ENCODE data around the gene PRKCE.

Gene PRKCE

DNA sequence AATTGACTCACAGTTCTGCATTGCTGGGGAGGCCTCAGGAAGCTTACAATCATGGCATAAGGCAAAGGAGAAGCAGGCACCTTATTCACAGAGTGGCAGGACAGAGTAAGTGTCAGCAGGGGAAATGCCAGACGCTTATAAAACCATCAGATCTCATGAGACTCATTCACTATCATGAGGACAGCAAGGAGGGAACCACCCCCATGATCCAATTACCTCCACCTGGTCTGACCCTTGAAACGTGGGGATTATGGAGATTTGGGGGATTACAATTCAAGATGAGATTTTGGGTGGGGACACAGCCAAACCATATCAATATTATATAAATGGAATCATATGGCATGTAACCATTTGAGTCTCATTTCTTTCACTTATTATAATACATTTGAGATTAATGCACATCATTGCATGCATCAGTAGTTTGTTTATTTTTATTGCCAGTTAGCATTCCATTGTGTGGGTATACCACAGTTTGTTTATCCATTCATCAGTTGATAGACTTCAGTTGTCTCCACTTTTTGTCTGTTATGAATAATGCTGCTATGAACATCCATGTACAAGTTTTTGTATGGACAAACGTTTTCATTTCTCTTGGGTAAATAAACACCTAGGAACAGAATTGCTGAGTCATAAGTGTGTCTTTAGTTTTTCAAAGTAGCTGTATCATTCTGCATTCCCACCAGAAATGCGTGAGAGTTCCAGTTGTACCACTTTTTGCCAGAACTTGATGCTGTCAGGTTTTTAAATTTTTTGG is 34.6 kb upstream of the PRKCE start:
- H3K36me3 ChIP-seq (ENCODE audit: control insufficient read depth, low read depth, low read length), result no peaks in the 10 kb centered on the region
- no peak overlapping the region for H3K4me3 ChIP-seq (ENCODE audit: low read length)
- H3K9me3 ChIP-seq (ENCODE audit: control insufficient read depth, low read depth, low read length), result no peaks in the 10 kb centered on the region
- no peaks in the 10 kb centered on the region for H3K4me1 ChIP-seq (ENCODE audit: control insufficient read depth, low read depth, low read length)
- H3K27me3 ChIP-seq (ENCODE audit: control insufficient read depth, insufficient read depth, low read length), result no peaks in the 10 kb centered on the region
- H3K9ac ChIP-seq (ENCODE audit: low read length), result no peak overlapping the region
- H3K27ac ChIP-seq (ENCODE audit: low read length), result no peak overlapping the region

DNA sequence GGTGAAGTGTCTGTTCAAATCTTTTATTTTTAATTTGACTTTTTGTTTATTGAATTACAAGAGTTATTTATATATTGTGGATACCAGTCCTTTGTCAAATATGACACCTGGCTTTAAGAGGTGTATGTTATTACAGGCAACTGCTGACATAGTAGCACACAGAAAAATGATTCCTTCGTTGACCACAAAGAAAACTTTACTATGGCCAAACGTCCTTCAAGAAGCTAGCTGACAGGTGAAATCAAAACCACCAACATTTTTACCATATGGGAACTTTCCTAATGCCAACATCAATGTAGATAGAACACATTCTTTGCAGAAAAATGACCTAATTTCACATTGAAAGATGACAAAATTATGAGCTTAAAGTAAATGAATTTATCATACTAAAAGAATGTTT is 34.0 kb upstream of the PRKCE start:
- Histone ChIP-seq H3K4me1 (ENCODE audit: control insufficient read depth, low read depth, low read length) (no peaks in the 10 kb centered on the region), H3K36me3 (ENCODE audit: control insufficient read depth, low read depth, low read length) (no peaks in the 10 kb centered on the region), H3K9me3 (ENCODE audit: control insufficient read depth, low read depth, low read length) (no peaks in the 10 kb centered on the region), H3K4me3 (ENCODE audit: low read length) (no peak overlapping the region), H3K27ac (ENCODE audit: low read length) (no peak overlapping the region), H3K9ac (ENCODE audit: low read length) (no peak overlapping the region), H3K27me3 (ENCODE audit: control insufficient read depth, insufficient read depth, low read length) (no peaks in the 10 kb centered on the region)

DNA sequence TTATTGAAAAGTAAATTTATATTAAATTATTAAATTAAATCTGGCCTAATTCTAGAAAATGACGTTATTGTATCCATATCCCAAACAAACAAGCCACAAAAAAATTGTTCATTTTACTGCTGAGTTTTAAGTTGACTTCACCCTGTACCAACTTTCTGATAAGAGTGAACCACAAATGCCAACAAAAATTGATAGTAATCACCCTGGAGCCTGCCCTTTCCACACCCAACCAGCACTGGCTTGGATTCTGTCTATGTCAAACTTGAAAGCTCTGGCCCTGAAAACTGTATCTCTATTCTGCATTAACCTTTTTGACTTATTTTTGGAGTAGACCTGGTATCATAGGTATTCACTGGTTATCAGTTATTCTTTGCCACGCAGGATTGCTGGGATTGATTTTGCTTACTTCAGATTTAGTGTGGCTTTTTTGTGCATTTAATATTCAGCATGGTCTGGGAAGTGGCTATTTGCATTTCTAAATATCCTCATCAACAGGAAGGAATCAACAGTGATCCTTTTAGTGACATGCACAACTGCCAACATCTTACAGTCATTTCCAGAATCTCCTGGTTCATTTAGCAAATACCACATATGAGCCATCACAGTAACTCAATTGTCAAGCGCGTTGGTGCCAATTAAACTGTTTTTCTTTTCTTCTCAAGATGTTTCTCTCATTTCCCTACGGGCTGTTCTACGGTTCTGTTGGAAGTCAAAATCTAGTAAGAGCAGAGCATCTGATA is 29.0 kb upstream of the PRKCE start:
- no peak overlapping the region for H3K9ac ChIP-seq (ENCODE audit: low read length)
- no peaks in the 10 kb centered on the region for H3K27me3 ChIP-seq (ENCODE audit: control insufficient read depth, insufficient read depth, low read length)
- H3K9me3 ChIP-seq (ENCODE audit: control insufficient read depth, low read depth, low read length), result no peaks in the 10 kb centered on the region
- H3K27ac ChIP-seq (ENCODE audit: low read length), result no peak overlapping the region
- no peaks in the 10 kb centered on the region for H3K4me1 ChIP-seq (ENCODE audit: control insufficient read depth, low read depth, low read length)
- H3K36me3 ChIP-seq (ENCODE audit: control insufficient read depth, low read depth, low read length), result no peaks in the 10 kb centered on the region
- H3K4me3 ChIP-seq (ENCODE audit: low read length), result no peak overlapping the region

DNA sequence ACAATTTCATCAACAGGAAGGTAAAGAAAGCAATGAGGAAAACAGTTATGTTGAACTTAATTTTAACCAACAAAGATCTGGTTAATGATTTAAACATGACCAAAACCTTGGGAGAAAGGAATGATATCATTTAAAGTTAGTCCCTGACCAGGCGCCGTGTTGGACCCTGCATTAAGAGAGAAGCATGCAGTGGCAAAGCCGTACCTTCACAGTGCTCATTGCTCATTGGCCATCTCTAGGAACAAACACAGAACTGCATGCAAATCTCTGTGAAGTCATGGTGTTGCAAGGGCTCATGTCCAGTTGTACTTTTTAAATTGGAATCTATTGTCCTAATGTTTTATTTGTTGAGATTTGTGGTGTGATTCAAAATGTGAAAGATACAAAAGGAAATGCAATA is 28.4 kb upstream of the PRKCE start:
- Histone ChIP-seq H3K9ac (ENCODE audit: low read length) (no peak overlapping the region), H3K36me3 (ENCODE audit: control insufficient read depth, low read depth, low read length) (no peaks in the 10 kb centered on the region), H3K4me1 (ENCODE audit: control insufficient read depth, low read depth, low read length) (no peaks in the 10 kb centered on the region), H3K27ac (ENCODE audit: low read length) (no peak overlapping the region), H3K27me3 (ENCODE audit: control insufficient read depth, insufficient read depth, low read length) (no peaks in the 10 kb centered on the region), H3K4me3 (ENCODE audit: low read length) (no peak overlapping the region), H3K9me3 (ENCODE audit: control insufficient read depth, low read depth, low read length) (no peaks in the 10 kb centered on the region)

DNA sequence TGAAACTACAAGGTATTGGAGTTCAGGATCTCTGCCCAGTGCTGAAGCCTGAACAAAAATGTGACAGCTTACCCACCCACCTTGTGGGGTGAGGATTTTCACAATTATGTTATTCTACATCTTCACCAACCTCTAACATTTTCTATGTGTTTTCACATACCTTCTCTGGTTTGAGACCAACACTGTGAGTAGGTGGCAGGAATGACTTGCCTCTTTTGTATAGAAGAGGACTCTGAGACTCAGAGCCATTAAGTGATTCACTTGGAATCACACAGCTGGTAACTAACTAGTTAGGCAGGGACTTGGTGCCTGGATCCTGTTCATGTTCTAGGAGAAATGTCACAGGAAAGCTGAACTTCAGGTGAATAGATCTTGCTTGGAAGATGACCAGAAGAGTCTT is 25.7 kb upstream of the PRKCE start:
- peaks cover under 1% of the 10 kb centered on the region for H3K4me1 ChIP-seq (ENCODE audit: control insufficient read depth, low read depth, low read length)
- H3K27ac ChIP-seq (ENCODE audit: low read length), result no peak overlapping the region
- no peaks in the 10 kb centered on the region for H3K27me3 ChIP-seq (ENCODE audit: control insufficient read depth, insufficient read depth, low read length)
- no peak overlapping the region for H3K4me3 ChIP-seq (ENCODE audit: low read length)
- no peak overlapping the region for H3K9ac ChIP-seq (ENCODE audit: low read length)
- H3K9me3 ChIP-seq (ENCODE audit: control insufficient read depth, low read depth, low read length), result no peaks in the 10 kb centered on the region
- no peaks in the 10 kb centered on the region for H3K36me3 ChIP-seq (ENCODE audit: control insufficient read depth, low read depth, low read length)

DNA sequence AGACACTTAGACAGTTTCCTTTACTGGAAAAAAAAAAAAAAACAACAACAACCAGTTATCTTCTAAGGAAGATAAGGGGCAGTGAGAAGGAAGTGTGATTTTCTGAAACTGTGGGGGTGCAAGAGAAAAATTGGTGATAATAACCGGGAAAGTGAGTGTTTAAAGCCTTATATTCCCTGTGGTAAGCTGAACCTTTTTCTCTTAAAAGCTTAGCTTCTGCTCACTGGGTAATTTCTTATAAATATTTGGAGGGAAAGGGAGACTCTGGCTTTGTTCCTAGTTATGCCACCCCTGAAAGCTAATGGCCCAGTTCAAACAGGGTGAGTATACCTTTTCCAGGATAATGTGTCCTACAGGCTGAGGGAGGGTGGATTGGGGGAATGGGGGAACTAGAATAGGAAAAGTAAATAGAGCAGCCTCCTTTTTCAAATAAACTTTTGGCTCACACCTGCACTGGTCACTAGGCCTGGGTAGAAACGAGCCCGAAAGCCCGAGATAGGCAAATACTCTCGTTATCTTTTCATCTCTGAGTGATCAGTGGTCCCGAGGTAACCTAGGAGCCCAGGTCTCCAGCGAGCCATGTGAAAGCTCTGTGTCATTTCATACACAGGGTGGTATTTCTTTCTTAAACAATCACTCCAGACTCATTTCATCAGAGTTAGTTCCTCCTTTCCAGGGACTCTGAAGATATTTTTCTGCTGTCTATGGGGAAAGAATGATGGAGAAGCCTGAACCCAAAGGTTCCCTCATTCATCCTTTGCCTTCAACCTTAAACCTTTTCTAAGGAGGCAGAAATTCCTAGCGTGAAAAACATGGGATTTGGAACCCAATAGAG is 24.9 kb upstream of the PRKCE start:
- H3K4me1 ChIP-seq (ENCODE audit: control insufficient read depth, low read depth, low read length), result peaks cover 9% of the 10 kb centered on the region
- no peak overlapping the region for H3K4me3 ChIP-seq (ENCODE audit: low read length)
- no peak overlapping the region for H3K27ac ChIP-seq (ENCODE audit: low read length)
- no peak overlapping the region for H3K9ac ChIP-seq (ENCODE audit: low read length)
- no peaks in the 10 kb centered on the region for H3K27me3 ChIP-seq (ENCODE audit: control insufficient read depth, insufficient read depth, low read length)
- H3K36me3 ChIP-seq (ENCODE audit: control insufficient read depth, low read depth, low read length), result no peaks in the 10 kb centered on the region
- H3K9me3 ChIP-seq (ENCODE audit: control insufficient read depth, low read depth, low read length), result no peaks in the 10 kb centered on the region

DNA sequence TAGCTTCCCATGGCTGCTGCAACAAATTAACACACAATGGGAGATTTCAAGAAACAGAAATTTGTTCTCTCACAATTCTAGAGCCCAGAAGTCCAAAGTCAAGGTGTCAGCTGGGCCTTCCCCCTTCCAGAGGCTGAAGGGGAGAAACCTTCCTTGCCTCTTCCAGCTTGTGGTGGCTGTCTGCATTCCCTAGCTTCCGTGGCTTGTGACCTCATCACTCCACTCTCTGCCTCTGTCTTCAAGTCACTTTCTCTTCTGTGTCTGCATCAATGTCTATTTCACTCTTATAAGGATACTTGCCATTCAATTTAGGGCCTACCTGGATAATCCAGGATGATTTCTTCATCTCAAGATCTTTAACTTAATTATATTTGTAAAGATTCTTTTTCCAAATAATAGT is 23.6 kb upstream of the PRKCE start:
- Histone ChIP-seq H3K4me1 (ENCODE audit: control insufficient read depth, low read depth, low read length) (peaks cover 15% of the 10 kb centered on the region), H3K9me3 (ENCODE audit: control insufficient read depth, low read depth, low read length) (no peaks in the 10 kb centered on the region), H3K9ac (ENCODE audit: low read length) (no peak overlapping the region), H3K27ac (ENCODE audit: low read length) (no peak overlapping the region), H3K36me3 (ENCODE audit: control insufficient read depth, low read depth, low read length) (no peaks in the 10 kb centered on the region), H3K4me3 (ENCODE audit: low read length) (no peak overlapping the region), H3K27me3 (ENCODE audit: control insufficient read depth, insufficient read depth, low read length) (no peaks in the 10 kb centered on the region)

DNA sequence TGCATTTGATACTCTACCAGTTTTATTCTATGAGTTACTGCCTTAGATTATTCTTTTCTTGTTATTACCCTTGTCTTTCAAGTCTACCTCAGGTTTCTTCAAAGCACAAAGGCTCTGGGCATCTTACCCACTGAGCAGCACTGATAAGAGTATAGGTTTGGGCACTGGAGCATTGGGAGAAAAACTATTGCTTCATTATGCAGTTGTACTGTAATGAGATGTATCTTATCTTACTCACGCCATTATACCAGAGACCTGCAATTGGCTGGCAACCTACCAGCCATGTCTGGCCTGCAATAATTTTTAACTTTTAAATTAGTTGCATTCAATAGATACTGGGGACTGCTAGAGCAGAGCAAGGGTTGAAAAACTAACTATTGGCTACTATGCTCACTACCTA is 21.5 kb upstream of the PRKCE start:
- Histone ChIP-seq H3K9me3 (ENCODE audit: control insufficient read depth, low read depth, low read length) (no peaks in the 10 kb centered on the region), H3K27ac (ENCODE audit: low read length) (no peak overlapping the region), H3K4me1 (ENCODE audit: control insufficient read depth, low read depth, low read length) (peaks cover 15% of the 10 kb centered on the region), H3K9ac (ENCODE audit: low read length) (no peak overlapping the region), H3K4me3 (ENCODE audit: low read length) (no peak overlapping the region), H3K27me3 (ENCODE audit: control insufficient read depth, insufficient read depth, low read length) (no peaks in the 10 kb centered on the region), H3K36me3 (ENCODE audit: control insufficient read depth, low read depth, low read length) (no peaks in the 10 kb centered on the region)

DNA sequence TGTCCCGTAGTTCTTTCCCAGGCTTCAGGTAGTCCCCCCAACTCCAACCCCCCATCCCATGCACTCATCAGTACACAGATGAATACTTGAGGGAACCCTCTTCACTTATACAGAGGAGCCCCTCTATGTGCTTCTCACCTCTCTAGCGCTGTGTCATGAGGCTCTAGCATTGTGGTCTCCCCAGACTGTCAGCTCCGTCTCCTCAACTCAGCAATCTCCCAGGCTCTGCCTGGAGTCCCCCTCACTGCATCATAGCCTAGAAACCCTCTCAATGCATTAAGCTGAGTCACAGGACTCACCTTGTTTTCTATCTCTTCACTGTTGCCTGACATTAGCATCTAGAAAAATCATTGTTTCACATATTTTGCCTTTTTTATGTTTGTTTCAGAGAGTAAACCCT is 20.2 kb upstream of the PRKCE start:
- H3K36me3 ChIP-seq (ENCODE audit: control insufficient read depth, low read depth, low read length), result no peaks in the 10 kb centered on the region
- H3K27ac ChIP-seq (ENCODE audit: low read length), result no peak overlapping the region
- no peak overlapping the region for H3K4me3 ChIP-seq (ENCODE audit: low read length)
- peaks cover 15% of the 10 kb centered on the region for H3K4me1 ChIP-seq (ENCODE audit: control insufficient read depth, low read depth, low read length)
- H3K9ac ChIP-seq (ENCODE audit: low read length), result no peak overlapping the region
- H3K27me3 ChIP-seq (ENCODE audit: control insufficient read depth, insufficient read depth, low read length), result no peaks in the 10 kb centered on the region
- H3K9me3 ChIP-seq (ENCODE audit: control insufficient read depth, low read depth, low read length), result no peaks in the 10 kb centered on the region

DNA sequence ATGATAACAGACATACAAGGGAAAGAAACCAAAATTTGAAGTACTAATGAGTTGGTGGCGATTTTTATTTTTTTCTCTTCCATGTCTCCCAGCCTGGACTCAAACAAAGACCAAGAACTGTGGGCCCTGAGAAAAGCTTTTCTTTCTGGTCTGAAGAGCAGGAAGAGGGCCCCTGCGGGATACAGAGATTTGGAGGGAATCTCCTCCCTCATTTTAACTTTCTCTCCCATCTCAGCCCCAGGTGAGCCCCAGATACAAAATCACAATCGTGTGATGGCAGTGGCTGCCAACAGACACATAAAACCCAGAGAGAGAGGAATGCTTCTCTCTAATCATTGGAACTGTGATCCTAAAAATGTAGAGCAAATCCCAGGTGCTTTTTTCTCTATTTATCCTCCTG is 19.5 kb upstream of the PRKCE start:
- Histone ChIP-seq H3K27ac (ENCODE audit: low read length) (no peak overlapping the region), H3K9ac (ENCODE audit: low read length) (peak overlapping the region; percentile 28), H3K36me3 (ENCODE audit: control insufficient read depth, low read depth, low read length) (no peaks in the 10 kb centered on the region), H3K27me3 (ENCODE audit: control insufficient read depth, insufficient read depth, low read length) (no peaks in the 10 kb centered on the region), H3K4me1 (ENCODE audit: control insufficient read depth, low read depth, low read length) (peaks cover 15% of the 10 kb centered on the region), H3K9me3 (ENCODE audit: control insufficient read depth, low read depth, low read length) (no peaks in the 10 kb centered on the region), H3K4me3 (ENCODE audit: low read length) (no peak overlapping the region)

DNA sequence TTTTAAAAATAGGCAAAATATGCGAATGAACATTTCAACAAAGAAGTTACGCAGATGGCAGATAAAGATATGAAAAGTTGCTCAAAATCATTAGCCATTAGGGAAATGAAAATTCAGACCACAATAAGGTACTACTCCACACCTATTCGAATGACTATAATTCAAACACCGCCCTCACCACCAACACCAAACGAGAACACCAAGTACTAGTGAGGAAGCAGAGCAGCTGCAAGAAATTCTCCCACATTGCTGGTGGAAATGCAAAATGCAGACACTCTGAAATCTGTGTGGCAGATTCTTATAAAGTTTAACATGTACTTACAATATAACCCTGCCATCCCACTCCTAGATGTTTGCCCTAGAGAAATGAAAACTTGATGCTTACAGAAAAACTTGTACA is 17.3 kb upstream of the PRKCE start:
- Histone ChIP-seq H3K9me3 (ENCODE audit: control insufficient read depth, low read depth, low read length) (no peaks in the 10 kb centered on the region), H3K36me3 (ENCODE audit: control insufficient read depth, low read depth, low read length) (no peaks in the 10 kb centered on the region), H3K4me1 (ENCODE audit: control insufficient read depth, low read depth, low read length) (peaks cover 20% of the 10 kb centered on the region), H3K27ac (ENCODE audit: low read length) (no peak overlapping the region), H3K9ac (ENCODE audit: low read length) (no peak overlapping the region), H3K4me3 (ENCODE audit: low read length) (no peak overlapping the region), H3K27me3 (ENCODE audit: control insufficient read depth, insufficient read depth, low read length) (no peaks in the 10 kb centered on the region)

Data from iPS-18a (cell line).